Testis (tissue), 3 donors: ENCODE measurements around the gene MIPEP. TPM values are rescaled to one million over a fixed set of nuclear protein-coding genes. Genes with fewer than 3 reads are reported as not detected.

Experiments
- DNase-seq: peaks from one replicate; pipeline ENCODE4 v3.0.0-alpha.2; 2019
- H3K27ac ChIP-seq, 2 donors: fragments of 200-600 bp; sonication (generic); one replicate each; pipeline ENCODE4 v1.5.1; 2019
- H3K27me3 ChIP-seq: fragments of 200-600 bp; sonication (generic); one replicate; pipeline ENCODE4 v1.5.1; 2019
- H3K36me3 ChIP-seq: fragments of 200-600 bp; sonication (generic); one replicate; pipeline ENCODE4 v1.5.1; 2017; ENCODE audit warnings: low read depth; ENCODE audit errors: missing control alignments
- H3K4me1 ChIP-seq: fragments of 200-600 bp; sonication (generic); one replicate; pipeline ENCODE4 v1.5.1; 2019
- H3K4me3 ChIP-seq, 2 donors: fragments of 200-600 bp; sonication (generic); one replicate each; pipeline ENCODE4 v1.5.1; 2017 to 2019
- H3K9me3 ChIP-seq: fragments of 200-600 bp; sonication (generic); one replicate; pipeline ENCODE4 v1.5.1; 2017
- CTCF ChIP-seq, 3 experiments: fragments of 450-650 bp in 2 of 3; fragments of 200-600 bp in 1 of 3; sonication (generic) in 1 of 3; IDR thresholded peaks; one replicate each; pipeline ENCODE4 v1.5.1; 2016 to 2019; ENCODE audit warnings: antibody characterized with exemption in 3 of 3, mild to moderate bottlenecking in 2 of 3, moderate library complexity in 1 of 3
- POLR2A ChIP-seq: fragments of 450-650 bp; IDR thresholded peaks from one replicate; pipeline ENCODE4 v1.6.1; 2017; ENCODE audit warnings: antibody characterized with exemption, mild to moderate bottlenecking, moderate library complexity
- WGBS, 2 donors: methylation state at CpG; one replicate each; pipeline ENCODE4 v1.1.5; 2018; 5-methylcytosine and 5-hydroxymethylcytosine counted together
- intact Hi-C: fragments of 100-400 bp; cut with DNase I; formaldehyde crosslinking; loops from one replicate; pipeline ENCODE4 v1.15.1; 2023; ENCODE audit warnings: low total_unique reads
- polyA plus RNA-seq: library from polyadenylated mRNA; stranded (reverse); fragments of 350-450 nt; fragmentation: Illumina TruSeq; extraction: RNeasy Lipid Tissue Mini Kit (QIAGEN cat#74804); gene quantifications from one replicate; pipeline ENCODE4 v1.2.3, GENCODE V29; 2014; ENCODE audit warnings: low read depth, low replicate concordance; ENCODE audit not compliant: insufficient read depth
- total RNA-seq, 2 donors: library from RNA; depleted of rRNA; stranded (reverse); fragments of >200 nt; gene quantifications; one replicate each; pipeline ENCODE4 v1.2.3, GENCODE V29; 2016

The MIPEP gene
- total and polyA plus RNA-seq, 3 donors from 2014 or later: 25.7 to 29.4 (median 27.6) TPM

GRCh38 chr13:23824371-23824770, 64.8 kb downstream of the MIPEP start:
- WGBS, 2 donors: 75 to 90% methylated on average over 3 of the region's 3 CpGs
- Histone ChIP-seq H3K4me3 (no peak overlapping the region), H3K36me3 (no peaks in the 10 kb centered on the region), H3K9me3 (no peaks in the 10 kb centered on the region), H3K27ac (no peak overlapping the region), H3K27me3 (no peaks in the 10 kb centered on the region), H3K4me1 (no peaks in the 10 kb centered on the region)
- TF ChIP-seq POLR2A (no peak), CTCF (IDR thresholded peaks at IDR 0.05) (no peak)
- no peak for DNase-seq
- intact Hi-C loops: no loop called here

- no peak overlapping the region for H3K4me3 ChIP-seq
- no peak for DNase-seq
- no peak overlapping the region for H3K27ac ChIP-seq
- H3K4me1 ChIP-seq: no peaks in the 10 kb centered on the region
- intact Hi-C loops: no loop called here
- WGBS, 2 donors: 73 to 82% methylated on average over 3 of the region's 3 CpGs
- no peaks in the 10 kb centered on the region for H3K27me3 ChIP-seq
- no peak for TF ChIP-seq CTCF (IDR thresholded peaks at IDR 0.05)
- TF ChIP-seq POLR2A: no peak
- H3K36me3 ChIP-seq: no peaks in the 10 kb centered on the region
- no peaks in the 10 kb centered on the region for H3K9me3 ChIP-seq
Measured at GRCh38 chr13:23822252-23822824, 66.9 kb downstream of the MIPEP start.

- no peaks in the 10 kb centered on the region for H3K9me3 ChIP-seq
- H3K27ac ChIP-seq: no peak overlapping the region
- no peaks in the 10 kb centered on the region for H3K4me1 ChIP-seq
- DNase-seq: no peak
- no peaks in the 10 kb centered on the region for H3K27me3 ChIP-seq
- intact Hi-C loops: no loop called here
- WGBS, 2 donors: 88 to 92% methylated on average over 3 of the region's 3 CpGs
- H3K36me3 ChIP-seq: no peaks in the 10 kb centered on the region
- TF ChIP-seq CTCF (IDR thresholded peaks at IDR 0.05): no peak
- TF ChIP-seq POLR2A: no peak
- no peak overlapping the region for H3K4me3 ChIP-seq
Measured at GRCh38 chr13:23820530-23820929, 68.7 kb downstream of the MIPEP start.

GRCh38 chr13:23817830-23818229, 71.4 kb downstream of the MIPEP start:
- no peaks in the 10 kb centered on the region for H3K27me3 ChIP-seq
- H3K27ac ChIP-seq: no peak overlapping the region
- no peaks in the 10 kb centered on the region for H3K36me3 ChIP-seq
- intact Hi-C loops: no loop called here
- H3K4me3 ChIP-seq: no peak overlapping the region
- WGBS, 2 donors: 86 to 87% methylated on average over 4 of the region's 4 CpGs
- H3K4me1 ChIP-seq: no peaks in the 10 kb centered on the region
- H3K9me3 ChIP-seq: no peaks in the 10 kb centered on the region
- no peak for DNase-seq
- TF ChIP-seq CTCF (IDR thresholded peaks at IDR 0.05): no peak
- TF ChIP-seq POLR2A: no peak

- intact Hi-C loops: no loop called here
- H3K27me3 ChIP-seq: no peaks in the 10 kb centered on the region
- no peaks in the 10 kb centered on the region for H3K36me3 ChIP-seq
- no peak overlapping the region for H3K4me3 ChIP-seq
- DNase-seq: no peak
- 81 to 83% methylated on average over 2 of the region's 2 CpGs for WGBS, 2 donors
- TF ChIP-seq CTCF (IDR thresholded peaks at IDR 0.05) (no peak), POLR2A (no peak)
- H3K4me1 ChIP-seq: no peaks in the 10 kb centered on the region
- H3K9me3 ChIP-seq: no peaks in the 10 kb centered on the region
- H3K27ac ChIP-seq: no peak overlapping the region
Measured at GRCh38 chr13:23817136-23817535, 72.1 kb downstream of the MIPEP start.
